ENCODE measurements around the gene PDE2A. TPM values are rescaled to one million over a fixed set of nuclear protein-coding genes. Genes with fewer than 3 reads are reported as not detected.

Gene PDE2A
- total RNA-seq, 1 donor from 2014 or later = 0.11 TPM

GRCh38 chr11:72709478-72710238 lies 35.4 kb upstream of the PDE2A start:
- Mint-ChIP-seq H3K4me1 (peaks cover 61% of the 10 kb centered on the region), H3K9me3 (no peaks in the 10 kb centered on the region), H3K27ac (no peak overlapping the region), H3K36me3 (no peaks in the 10 kb centered on the region), H3K27me3 (ENCODE audit: insufficient read depth, low read depth) (peaks cover 8% of the 10 kb centered on the region), H3K4me3 (no peak overlapping the region)
- TF ChIP-seq EZH2phosphoT487 (IDR thresholded peaks at IDR 0.05) = no peak
- TF ChIP-seq EZH2 (IDR thresholded peaks at IDR 0.05) = no peak
- TF ChIP-seq, protein P1, sequence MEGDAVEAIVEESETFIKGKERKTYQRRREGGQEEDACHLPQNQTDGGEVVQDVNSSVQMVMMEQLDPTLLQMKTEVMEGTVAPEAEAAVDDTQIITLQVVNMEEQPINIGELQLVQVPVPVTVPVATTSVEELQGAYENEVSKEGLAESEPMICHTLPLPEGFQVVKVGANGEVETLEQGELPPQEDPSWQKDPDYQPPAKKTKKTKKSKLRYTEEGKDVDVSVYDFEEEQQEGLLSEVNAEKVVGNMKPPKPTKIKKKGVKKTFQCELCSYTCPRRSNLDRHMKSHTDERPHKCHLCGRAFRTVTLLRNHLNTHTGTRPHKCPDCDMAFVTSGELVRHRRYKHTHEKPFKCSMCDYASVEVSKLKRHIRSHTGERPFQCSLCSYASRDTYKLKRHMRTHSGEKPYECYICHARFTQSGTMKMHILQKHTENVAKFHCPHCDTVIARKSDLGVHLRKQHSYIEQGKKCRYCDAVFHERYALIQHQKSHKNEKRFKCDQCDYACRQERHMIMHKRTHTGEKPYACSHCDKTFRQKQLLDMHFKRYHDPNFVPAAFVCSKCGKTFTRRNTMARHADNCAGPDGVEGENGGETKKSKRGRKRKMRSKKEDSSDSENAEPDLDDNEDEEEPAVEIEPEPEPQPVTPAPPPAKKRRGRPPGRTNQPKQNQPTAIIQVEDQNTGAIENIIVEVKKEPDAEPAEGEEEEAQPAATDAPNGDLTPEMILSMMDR (IDR thresholded peaks at IDR 0.05) = no peak
- Histone ChIP-seq H3K4me2 (no peak overlapping the region), H4K20me1 (ENCODE audit: low read depth) (peaks cover 34% of the 10 kb centered on the region), H3F3A (ENCODE audit: low read depth) (peaks cover 24% of the 10 kb centered on the region), H3K79me2 (ENCODE audit: low read depth) (no peaks in the 10 kb centered on the region), H3K4me1 (peaks cover 48% of the 10 kb centered on the region), H3K36me3 (no peaks in the 10 kb centered on the region), H3K27ac (no peak overlapping the region), H3K9ac (no peak overlapping the region), H3K9me3 (ENCODE audit: low read depth) (no peaks in the 10 kb centered on the region), H3K27me3 (no peaks in the 10 kb centered on the region), H3K4me3 (no peak overlapping the region), H2AFZ (replicated peaks) (no peak overlapping the region)
- no peak for DNase-seq (ENCODE audit: low spot score)

DNA sequence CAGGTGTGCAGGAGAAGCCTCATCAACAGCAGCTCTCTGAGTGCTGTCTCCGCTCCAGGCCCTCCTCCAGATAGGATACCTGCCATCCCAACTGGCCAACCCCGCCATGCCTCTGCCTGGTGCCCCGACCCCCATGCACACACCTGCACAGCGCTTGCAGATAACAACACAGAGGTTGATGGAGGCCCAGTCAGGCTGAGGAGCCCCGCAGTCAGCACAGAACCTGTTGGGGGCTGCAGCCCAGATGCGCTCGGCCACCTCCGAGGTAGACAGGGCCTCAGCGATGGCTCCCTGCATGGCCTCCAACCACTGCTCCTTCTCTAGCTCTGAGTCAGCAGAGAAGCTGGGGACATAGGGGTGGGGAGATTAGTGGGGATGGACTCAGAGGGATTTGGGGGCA lies 32.8 kb upstream of the PDE2A start:
- Mint-ChIP-seq H3K27ac (peak overlapping the region; percentile 92), H3K4me3 (no peak overlapping the region)

DNA sequence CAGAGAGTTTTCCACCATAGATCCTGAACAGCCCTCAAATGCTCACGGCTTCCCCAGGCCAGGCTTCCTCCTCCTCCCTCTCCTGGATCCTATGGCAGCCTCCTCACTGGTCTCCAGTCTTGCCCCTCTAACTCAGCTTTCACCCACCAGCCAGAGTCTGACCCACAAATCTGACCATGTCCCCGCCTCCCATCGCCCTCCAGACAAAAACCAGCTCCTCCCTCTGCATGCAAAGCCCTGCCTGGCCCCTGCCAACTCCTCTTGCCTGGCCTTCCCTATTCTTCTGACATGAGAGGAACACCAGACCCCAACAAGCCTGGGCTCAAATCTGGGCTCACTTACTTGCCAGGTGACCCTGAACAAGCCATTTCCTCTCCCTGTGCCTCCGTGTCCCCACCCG lies 32.4 kb upstream of the PDE2A start:
- H3K27me3 Mint-ChIP-seq (ENCODE audit: insufficient read depth, low read depth) = peaks cover 6% of the 10 kb centered on the region
- H3K4me2 ChIP-seq = peak overlapping the region; percentile 75
- H3K79me2 ChIP-seq (ENCODE audit: low read depth) = no peaks in the 10 kb centered on the region
- no peaks in the 10 kb centered on the region for H3K36me3 ChIP-seq
- no peaks in the 10 kb centered on the region for H3K27me3 ChIP-seq
- H3K9me3 ChIP-seq (ENCODE audit: low read depth) = no peaks in the 10 kb centered on the region
- H3K9me3 Mint-ChIP-seq = no peaks in the 10 kb centered on the region
- peaks cover 61% of the 10 kb centered on the region for H3K4me1 Mint-ChIP-seq
- peak overlapping the region; percentile 92 for H3K27ac Mint-ChIP-seq
- TF ChIP-seq EZH2 (IDR thresholded peaks at IDR 0.05) (no peak), EZH2phosphoT487 (IDR thresholded peaks at IDR 0.05) (no peak)
- TF ChIP-seq, protein P1 (IDR thresholded peaks at IDR 0.05) = no peak
- no peak for DNase-seq (ENCODE audit: low spot score)
- no peak overlapping the region for H3K27ac ChIP-seq
- H2AFZ ChIP-seq (replicated peaks) = no peak overlapping the region
- H3K4me3 ChIP-seq = peak overlapping the region; percentile 18
- H3K4me1 ChIP-seq = peaks cover 53% of the 10 kb centered on the region
- peaks cover 45% of the 10 kb centered on the region for H4K20me1 ChIP-seq (ENCODE audit: low read depth)
- H3F3A ChIP-seq (ENCODE audit: low read depth) = peaks cover 33% of the 10 kb centered on the region
- no peak overlapping the region for H3K9ac ChIP-seq
- H3K36me3 Mint-ChIP-seq = no peaks in the 10 kb centered on the region
- peak overlapping the region; percentile 43 for H3K4me3 Mint-ChIP-seq

More for the DNA sequence above, 32.8 kb upstream of the PDE2A start:
- TF ChIP-seq, protein P1 (IDR thresholded peaks at IDR 0.05) = no peak
- TF ChIP-seq EZH2phosphoT487 (IDR thresholded peaks at IDR 0.05) (no peak), EZH2 (IDR thresholded peaks at IDR 0.05) (no peak)
- Histone ChIP-seq H3K79me2 (ENCODE audit: low read depth) (no peaks in the 10 kb centered on the region), H3K4me3 (no peak overlapping the region), H3K27me3 (no peaks in the 10 kb centered on the region), H3F3A (ENCODE audit: low read depth) (peaks cover 33% of the 10 kb centered on the region), H3K9me3 (ENCODE audit: low read depth) (no peaks in the 10 kb centered on the region), H3K27ac (no peak overlapping the region), H4K20me1 (ENCODE audit: low read depth) (peaks cover 49% of the 10 kb centered on the region), H3K9ac (no peak overlapping the region), H3K4me1 (peaks cover 57% of the 10 kb centered on the region), H3K4me2 (peak overlapping the region; percentile 75), H3K36me3 (no peaks in the 10 kb centered on the region), H2AFZ (replicated peaks) (no peak overlapping the region)
- H3K27me3 Mint-ChIP-seq (ENCODE audit: insufficient read depth, low read depth) = peaks cover 6% of the 10 kb centered on the region
- H3K4me1 Mint-ChIP-seq = peaks cover 62% of the 10 kb centered on the region
- H3K9me3 Mint-ChIP-seq = no peaks in the 10 kb centered on the region
- DNase-seq (ENCODE audit: low spot score) = no peak
- no peaks in the 10 kb centered on the region for H3K36me3 Mint-ChIP-seq

Data from neural progenitor cell (in vitro differentiated cells).